T1000 (cell line): Measurements from ENCODE around the gene MIER3.

Experiments used
- DNase-seq: peaks from one replicate; lab custom pipeline; 2025; ENCODE audit warnings: mixed read lengths; lab: John Stamatoyannopoulos, UW

MIER3 gene

GRCh38 chr5:56896763-56897162, 55.2 kb downstream of the MIER3 start:
- no peak for DNase-seq

- no peak for DNase-seq
Observed at GRCh38 chr5:56893251-56893951, 58.5 kb downstream of the MIER3 start.

- DNase-seq: no peak
Observed at GRCh38 chr5:56881571-56881970, 70.4 kb downstream of the MIER3 start.

- DNase-seq: no peak
Observed at GRCh38 chr5:56876327-56876726, 75.6 kb downstream of the MIER3 start.

GRCh38 chr5:56873056-56873455, 78.9 kb downstream of the MIER3 start:
- no peak for DNase-seq

GRCh38 chr5:56871777-56872176, 80.1 kb downstream of the MIER3 start:
- DNase-seq: no peak
